Testis (tissue), 3 donors: ENCODE results near the gene POLR3H. TPM values are rescaled to one million over a fixed set of nuclear protein-coding genes. Genes with fewer than 3 reads are reported as not detected.

Experiments
- DNase-seq: peaks from one replicate; pipeline ENCODE4 v3.0.0-alpha.2; 2019
- H3K27ac ChIP-seq, 2 donors: fragments of 200-600 bp; sonication (generic); one replicate each; pipeline ENCODE4 v1.5.1; 2019
- H3K27me3 ChIP-seq: fragments of 200-600 bp; sonication (generic); one replicate; pipeline ENCODE4 v1.5.1; 2019
- H3K36me3 ChIP-seq: fragments of 200-600 bp; sonication (generic); one replicate; pipeline ENCODE4 v1.5.1; 2017; ENCODE audit warnings: low read depth; ENCODE audit errors: missing control alignments
- H3K4me1 ChIP-seq: fragments of 200-600 bp; sonication (generic); one replicate; pipeline ENCODE4 v1.5.1; 2019
- H3K4me3 ChIP-seq, 2 donors: fragments of 200-600 bp; sonication (generic); one replicate each; pipeline ENCODE4 v1.5.1; 2017 to 2019
- H3K9me3 ChIP-seq: fragments of 200-600 bp; sonication (generic); one replicate; pipeline ENCODE4 v1.5.1; 2017
- CTCF ChIP-seq, 3 experiments: fragments of 450-650 bp in 2 of 3; fragments of 200-600 bp in 1 of 3; sonication (generic) in 1 of 3; IDR thresholded peaks; one replicate each; pipeline ENCODE4 v1.5.1; 2016 to 2019; ENCODE audit warnings: antibody characterized with exemption in 3 of 3, mild to moderate bottlenecking in 2 of 3, moderate library complexity in 1 of 3
- POLR2A ChIP-seq: fragments of 450-650 bp; IDR thresholded peaks from one replicate; pipeline ENCODE4 v1.6.1; 2017; ENCODE audit warnings: antibody characterized with exemption, mild to moderate bottlenecking, moderate library complexity
- WGBS, 2 donors: methylation state at CpG; one replicate each; pipeline ENCODE4 v1.1.5; 2018; 5-methylcytosine and 5-hydroxymethylcytosine counted together
- intact Hi-C: fragments of 100-400 bp; cut with DNase I; formaldehyde crosslinking; loops from one replicate; pipeline ENCODE4 v1.15.1; 2023; ENCODE audit warnings: low total_unique reads
- polyA plus RNA-seq: library from polyadenylated mRNA; stranded (reverse); fragments of 350-450 nt; fragmentation: Illumina TruSeq; extraction: RNeasy Lipid Tissue Mini Kit (QIAGEN cat#74804); gene quantifications from one replicate; pipeline ENCODE4 v1.2.3, GENCODE V29; 2014; ENCODE audit warnings: low read depth, low replicate concordance; ENCODE audit not compliant: insufficient read depth
- total RNA-seq, 2 donors: library from RNA; depleted of rRNA; stranded (reverse); fragments of >200 nt; gene quantifications; one replicate each; pipeline ENCODE4 v1.2.3, GENCODE V29; 2016

Gene POLR3H
- total and polyA plus RNA-seq, 3 donors from 2014 or later = 23.3 to 38.9 (median 24.6) TPM

DNA sequence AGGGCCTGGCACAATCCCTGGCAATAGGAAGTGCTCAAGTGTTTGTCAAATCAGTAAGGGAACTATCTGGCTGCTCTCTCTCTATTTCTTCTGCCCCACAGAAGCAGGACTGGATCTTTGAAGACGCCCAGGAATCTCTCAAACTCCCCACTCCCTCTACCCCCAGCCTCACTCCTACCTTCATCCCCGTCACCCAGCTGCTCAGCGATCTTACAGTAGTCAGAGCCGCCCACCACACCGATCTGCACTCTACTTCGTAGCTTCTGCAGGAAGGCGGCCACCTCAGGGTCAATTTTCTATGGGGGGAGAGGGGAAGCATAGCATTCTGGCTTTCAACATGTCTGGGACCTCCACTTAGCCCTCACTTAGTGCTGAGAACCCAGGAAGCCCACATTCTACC lies 41.6 kb upstream of the POLR3H start:
- Histone ChIP-seq H3K4me3 (no peak overlapping the region), H3K36me3 (no peaks in the 10 kb centered on the region), H3K4me1 (peaks cover 12% of the 10 kb centered on the region), H3K9me3 (no peaks in the 10 kb centered on the region), H3K27ac (no peak overlapping the region), H3K27me3 (no peaks in the 10 kb centered on the region)
- DNase-seq = no peak
- 98 to 99% methylated on average over 7 of the region's 7 CpGs for WGBS, 2 donors
- TF ChIP-seq CTCF (IDR thresholded peaks at IDR 0.05) (no peak), POLR2A (no peak)
- intact Hi-C loops = no loop called here

- Histone ChIP-seq H3K4me3 (no peak overlapping the region), H3K27ac (no peak overlapping the region), H3K9me3 (no peaks in the 10 kb centered on the region), H3K4me1 (peaks cover 13% of the 10 kb centered on the region), H3K36me3 (no peaks in the 10 kb centered on the region), H3K27me3 (no peaks in the 10 kb centered on the region)
- WGBS, 2 donors = 92 to 94% methylated on average over 5 to 6 of the region's 6 CpGs
- no peak for DNase-seq
- intact Hi-C loops = no loop called here
- no peak for TF ChIP-seq CTCF (IDR thresholded peaks at IDR 0.05)
- no peak for TF ChIP-seq POLR2A
Observed at GRCh38 chr22:41584881-41585280, 40.6 kb upstream of the POLR3H start.

- no peak for TF ChIP-seq CTCF (IDR thresholded peaks at IDR 0.05)
- TF ChIP-seq POLR2A = no peak
- Histone ChIP-seq H3K4me1 (peaks cover 16% of the 10 kb centered on the region), H3K27me3 (no peaks in the 10 kb centered on the region), H3K4me3 (no peak overlapping the region), H3K36me3 (no peaks in the 10 kb centered on the region), H3K27ac (no peak overlapping the region), H3K9me3 (no peaks in the 10 kb centered on the region)
- 73 to 79% methylated on average over 8 of the region's 8 CpGs for WGBS, 2 donors
- intact Hi-C loops = no loop called here
- DNase-seq = no peak
Observed at GRCh38 chr22:41582694-41583093, 38.4 kb upstream of the POLR3H start.

- no peaks in the 10 kb centered on the region for H3K9me3 ChIP-seq
- H3K27ac ChIP-seq = no peak overlapping the region
- TF ChIP-seq POLR2A = no peak
- no peak for TF ChIP-seq CTCF (IDR thresholded peaks at IDR 0.05)
- no peak for DNase-seq
- intact Hi-C loops = no loop called here
- no peak overlapping the region for H3K4me3 ChIP-seq
- WGBS, 2 donors = 80% methylated on average over 6 of the region's 6 CpGs; no CpG with 5 or more reads in 1 of the 2 donors
- peaks cover 21% of the 10 kb centered on the region for H3K4me1 ChIP-seq
- H3K36me3 ChIP-seq = no peaks in the 10 kb centered on the region
- H3K27me3 ChIP-seq = no peaks in the 10 kb centered on the region
Observed at GRCh38 chr22:41579997-41580355, 35.7 kb upstream of the POLR3H start.

DNA sequence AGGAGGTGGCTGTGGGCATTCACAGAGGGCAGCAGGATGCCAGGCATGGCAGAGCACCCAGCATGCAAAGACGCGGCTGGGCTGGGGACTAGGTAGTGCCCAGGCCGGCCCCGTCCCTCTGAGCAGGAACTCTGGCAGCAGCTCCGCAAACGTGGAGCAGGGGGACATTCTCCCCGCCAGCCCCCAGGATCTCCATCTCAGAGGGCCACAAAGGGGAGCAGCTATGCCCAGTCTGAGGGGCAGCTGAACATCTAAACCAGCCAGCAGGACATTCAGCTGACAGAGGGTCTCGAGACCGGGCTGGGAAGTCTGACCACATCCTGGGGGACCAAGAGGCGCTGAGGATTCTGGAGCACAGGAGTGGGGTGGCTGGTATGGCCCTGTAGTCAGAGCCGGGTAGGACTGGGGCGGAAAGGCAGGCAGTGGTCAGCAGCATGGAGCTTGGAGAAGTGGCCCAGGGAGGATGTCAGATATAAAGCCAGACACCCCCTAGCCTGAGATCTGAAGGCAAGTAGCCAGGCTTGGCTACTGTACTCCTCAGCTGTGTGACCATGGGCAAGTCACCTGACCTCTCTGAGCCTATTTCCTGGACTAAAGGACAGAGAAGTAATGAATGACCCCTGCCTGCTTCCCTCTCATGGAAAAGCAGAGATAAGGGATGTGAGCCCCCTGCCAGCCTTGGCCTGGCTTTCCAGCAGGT lies 35.2 kb upstream of the POLR3H start:
- 85 to 88% methylated on average over 5 to 12 of the region's 12 CpGs for WGBS, 2 donors
- intact Hi-C loops = no loop called here
- no peaks in the 10 kb centered on the region for H3K9me3 ChIP-seq
- TF ChIP-seq POLR2A (no peak), CTCF (IDR thresholded peaks at IDR 0.05) (no peak)
- peaks cover 26% of the 10 kb centered on the region for H3K4me1 ChIP-seq
- no peak for DNase-seq
- H3K4me3 ChIP-seq = no peak overlapping the region
- H3K36me3 ChIP-seq = no peaks in the 10 kb centered on the region
- no peaks in the 10 kb centered on the region for H3K27me3 ChIP-seq
- H3K27ac ChIP-seq = no peak overlapping the region
